ENCODE results near the gene ABHD12.

DNA sequence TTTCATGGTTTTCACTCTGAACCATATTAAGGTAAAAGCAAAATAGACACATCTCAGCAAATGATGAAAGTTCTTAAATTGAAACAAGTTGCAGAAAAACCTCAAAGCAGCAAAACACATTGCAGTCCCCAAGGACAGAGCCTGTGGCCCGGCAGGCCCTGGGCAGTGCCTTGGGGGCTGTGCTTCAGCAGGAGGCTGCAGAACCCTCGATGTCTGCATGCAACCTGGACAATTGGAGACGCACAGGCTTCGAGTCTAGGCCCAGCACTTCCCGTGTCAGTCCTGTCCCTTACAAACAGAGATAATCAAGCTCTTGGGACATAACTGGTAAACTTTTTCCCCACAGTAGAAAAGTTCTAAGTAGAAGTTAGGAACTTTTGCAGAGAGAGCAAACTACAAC lies 133.5 kb downstream of the ABHD12 start:
- TF ChIP-seq, protein P1, sequence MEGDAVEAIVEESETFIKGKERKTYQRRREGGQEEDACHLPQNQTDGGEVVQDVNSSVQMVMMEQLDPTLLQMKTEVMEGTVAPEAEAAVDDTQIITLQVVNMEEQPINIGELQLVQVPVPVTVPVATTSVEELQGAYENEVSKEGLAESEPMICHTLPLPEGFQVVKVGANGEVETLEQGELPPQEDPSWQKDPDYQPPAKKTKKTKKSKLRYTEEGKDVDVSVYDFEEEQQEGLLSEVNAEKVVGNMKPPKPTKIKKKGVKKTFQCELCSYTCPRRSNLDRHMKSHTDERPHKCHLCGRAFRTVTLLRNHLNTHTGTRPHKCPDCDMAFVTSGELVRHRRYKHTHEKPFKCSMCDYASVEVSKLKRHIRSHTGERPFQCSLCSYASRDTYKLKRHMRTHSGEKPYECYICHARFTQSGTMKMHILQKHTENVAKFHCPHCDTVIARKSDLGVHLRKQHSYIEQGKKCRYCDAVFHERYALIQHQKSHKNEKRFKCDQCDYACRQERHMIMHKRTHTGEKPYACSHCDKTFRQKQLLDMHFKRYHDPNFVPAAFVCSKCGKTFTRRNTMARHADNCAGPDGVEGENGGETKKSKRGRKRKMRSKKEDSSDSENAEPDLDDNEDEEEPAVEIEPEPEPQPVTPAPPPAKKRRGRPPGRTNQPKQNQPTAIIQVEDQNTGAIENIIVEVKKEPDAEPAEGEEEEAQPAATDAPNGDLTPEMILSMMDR (IDR thresholded peaks at IDR 0.05): no peak
- no peak for TF ChIP-seq POLR2A (IDR thresholded peaks at IDR 0.05)
- no peak for TF ChIP-seq POLR2AphosphoS5 (IDR thresholded peaks at IDR 0.05)
